GM10266 (cell line): ENCODE results near the gene TFF3.

Experiments used
- DNase-seq: peaks from one replicate; pipeline ENCODE4 v3.0.0; 2012; ENCODE audit errors: extremely low spot score
- CTCF ChIP-seq: IDR thresholded peaks from 2 replicates; pipeline ENCODE4 v1.5.1; 2012; ENCODE audit warnings: mild to moderate bottlenecking, low read depth; ENCODE audit not compliant: control insufficient read depth, insufficient read depth; ENCODE audit errors: missing control alignments

The TFF3 gene

GRCh38 chr21:42358937-42359336 lies 43.7 kb upstream of the TFF3 start:
- no peak for TF ChIP-seq CTCF
- DNase-seq: no peak

DNA sequence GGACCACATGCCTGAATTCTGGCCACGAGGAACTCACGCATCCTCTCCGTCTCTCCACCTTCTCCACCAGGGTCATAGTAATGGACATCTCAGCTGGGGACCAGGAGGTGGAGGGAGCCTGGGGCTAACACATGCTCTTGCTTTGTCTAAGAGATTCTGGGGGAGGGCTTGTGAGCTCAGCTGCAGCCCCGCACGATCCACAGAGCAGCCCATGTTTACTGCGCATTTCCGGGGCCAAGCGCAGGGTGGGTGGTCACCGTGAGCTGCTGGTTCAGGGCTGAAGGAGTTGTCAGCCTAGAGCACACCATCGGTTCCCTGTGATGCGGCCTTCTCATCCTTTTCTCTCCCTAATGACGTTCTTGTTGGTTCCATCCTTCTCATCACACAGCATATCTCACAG lies 43.1 kb upstream of the TFF3 start:
- no peak for DNase-seq
- no peak for TF ChIP-seq CTCF

- DNase-seq: no peak
- TF ChIP-seq CTCF: no peak
These were observed 42.1 kb upstream of the TFF3 start for GRCh38 chr21:42357307-42357706.

GRCh38 chr21:42356650-42357049 lies 41.4 kb upstream of the TFF3 start:
- TF ChIP-seq CTCF: no peak
- no peak for DNase-seq

- no peak for TF ChIP-seq CTCF
- DNase-seq: no peak
These were observed 40.8 kb upstream of the TFF3 start for GRCh38 chr21:42356046-42356445.

GRCh38 chr21:42353623-42354022 lies 38.4 kb upstream of the TFF3 start:
- no peak for TF ChIP-seq CTCF
- DNase-seq: no peak

- no peak for TF ChIP-seq CTCF
- DNase-seq: no peak
These were observed 37.4 kb upstream of the TFF3 start for GRCh38 chr21:42352441-42353095.
